Astrocyte (in vitro differentiated cells and primary cell): Measurements from ENCODE around the gene EGLN2. TPM values are rescaled to one million over a fixed set of nuclear protein-coding genes. Genes with fewer than 3 reads are reported as not detected.
"Not testable (repeated sequence)": the region's sequence is repeated elsewhere in the genome, so short reads cannot be mapped to it uniquely, and the experiment has no call there.

Source experiments
- DNase-seq: peaks from one replicate; pipeline ENCODE4 v3.0.0-alpha.2; 2010; ENCODE audit warnings: low read depth
- FAIRE-seq: peaks from 2 replicates; lab custom pipeline; 2011; peaks lifted over from hg19 to GRCh38; lab: Jason Lieb, UNC
- H2AFZ ChIP-seq: 2 replicates; pipeline ENCODE4 v1.6.0; 2012; ENCODE audit warnings: low read depth, low read length, inconsistent platforms
- H3K27ac ChIP-seq: 2 replicates; pipeline ENCODE4 v1.5.1; 2011; ENCODE audit warnings: low read depth, low read length, inconsistent platforms
- H3K27me3 ChIP-seq: 2 replicates; pipeline ENCODE4 v1.6.0; 2011; ENCODE audit warnings: low read length, inconsistent platforms; ENCODE audit not compliant: insufficient read depth
- H3K36me3 ChIP-seq: 2 replicates; pipeline ENCODE4 v1.5.1; 2011; ENCODE audit warnings: low read length, inconsistent platforms; ENCODE audit not compliant: insufficient read depth
- H3K4me1 ChIP-seq: 2 replicates; pipeline ENCODE4 v1.5.1; 2011; ENCODE audit warnings: low read length, inconsistent platforms; ENCODE audit not compliant: insufficient read depth
- H3K4me2 ChIP-seq: 2 replicates; pipeline ENCODE4 v1.6.0; 2012; ENCODE audit warnings: low read length, inconsistent platforms
- H3K4me3 ChIP-seq: 2 replicates; pipeline ENCODE4 v1.5.1; 2011; ENCODE audit warnings: low read depth, mild to moderate bottlenecking, low read length, inconsistent platforms; ENCODE audit not compliant: insufficient read depth
- H3K79me2 ChIP-seq: 2 replicates; pipeline ENCODE4 v1.6.0; 2012; ENCODE audit warnings: mild to moderate bottlenecking, low read length, inconsistent platforms; ENCODE audit not compliant: insufficient read depth
- H3K9ac ChIP-seq: 2 replicates; pipeline ENCODE4 v1.6.0; 2012; ENCODE audit warnings: mild to moderate bottlenecking, low read length, inconsistent platforms
- H3K9me3 ChIP-seq: 2 replicates; pipeline ENCODE4 v1.5.1; 2012; ENCODE audit warnings: low read depth, mild to moderate bottlenecking, low read length, inconsistent platforms; ENCODE audit not compliant: insufficient read depth
- H4K20me1 ChIP-seq: 2 replicates; pipeline ENCODE4 v1.6.0; 2012; ENCODE audit warnings: low read length, inconsistent platforms; ENCODE audit not compliant: insufficient read depth
- H3K27ac Mint-ChIP-seq: one replicate; pipeline ENCODE4 v1.8.0; 2021; ENCODE audit warnings: mild to moderate bottlenecking, mixed read lengths; ENCODE audit not compliant: unreplicated experiment
- H3K27me3 Mint-ChIP-seq: one replicate; pipeline ENCODE4 v1.8.0; 2021; ENCODE audit warnings: low read depth, mixed read lengths; ENCODE audit not compliant: unreplicated experiment
- H3K36me3 Mint-ChIP-seq: one replicate; pipeline ENCODE4 v1.8.0; 2021; ENCODE audit warnings: low read depth, mixed read lengths; ENCODE audit not compliant: unreplicated experiment
- H3K4me1 Mint-ChIP-seq: one replicate; pipeline ENCODE4 v1.8.0; 2021; ENCODE audit warnings: low read depth, mixed read lengths; ENCODE audit not compliant: unreplicated experiment
- H3K4me3 Mint-ChIP-seq: one replicate; pipeline ENCODE4 v1.8.0; 2021; ENCODE audit warnings: mild to moderate bottlenecking, moderate library complexity, mixed read lengths; ENCODE audit not compliant: unreplicated experiment
- H3K9me3 Mint-ChIP-seq: one replicate; pipeline ENCODE4 v1.8.0; 2021; ENCODE audit warnings: mild to moderate bottlenecking, mixed read lengths; ENCODE audit not compliant: unreplicated experiment
- EZH2 ChIP-seq: IDR thresholded peaks from 2 replicates; pipeline ENCODE4 v1.6.1; 2012; ENCODE audit warnings: mild to moderate bottlenecking, low read length, inconsistent platforms; ENCODE audit not compliant: insufficient read depth
- total RNA-seq: library from RNA; stranded (reverse); gene quantifications from 2 replicates; pipeline ENCODE4 v1.2.1, GENCODE V29; 2021
- TF ChIP-seq, protein P1 (sequence below): IDR thresholded peaks from 2 replicates; pipeline ENCODE4 v1.5.1; 2011; ENCODE audit warnings: low read depth, mild to moderate bottlenecking, inconsistent platforms, low read length, moderate library complexity; ENCODE audit not compliant: insufficient read depth

The EGLN2 gene
- total RNA-seq, 1 donor from 2014 or later: 84.6 TPM

DNA sequence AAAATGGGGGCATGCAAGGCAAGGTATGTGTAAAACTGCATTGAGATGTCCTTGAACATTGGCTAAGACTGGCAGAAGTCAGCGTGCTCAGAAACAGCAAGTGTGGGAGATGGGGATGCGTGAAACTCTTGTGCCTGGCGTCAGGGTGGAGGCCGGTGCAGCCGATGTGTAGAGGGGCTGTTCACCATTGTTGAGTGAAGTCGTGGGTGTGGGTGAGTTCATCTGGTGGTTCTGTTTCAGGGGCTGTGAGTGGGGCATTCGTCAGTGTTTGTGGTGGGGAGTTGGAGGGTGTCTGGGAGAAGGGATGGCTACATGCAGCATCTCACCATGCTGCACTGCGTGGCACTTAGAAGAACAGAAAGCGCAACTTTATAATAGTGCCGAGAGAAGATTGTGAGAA lies 35.0 kb upstream of the EGLN2 start:
- no peak overlapping the region for H3K9ac ChIP-seq
- H4K20me1 ChIP-seq: peaks cover 61% of the 10 kb centered on the region
- H3K4me3 ChIP-seq: no peak overlapping the region
- H3K36me3 ChIP-seq: peaks cover 51% of the 10 kb centered on the region
- no peak overlapping the region for H3K4me2 ChIP-seq
- peaks cover 7% of the 10 kb centered on the region for H3K4me1 ChIP-seq
- no peaks in the 10 kb centered on the region for H3K9me3 ChIP-seq
- no peak for FAIRE-seq
- Mint-ChIP-seq H3K36me3 (peaks cover 30% of the 10 kb centered on the region), H3K4me3 (no peak overlapping the region), H3K9me3 (no peaks in the 10 kb centered on the region), H3K4me1 (peaks cover 6% of the 10 kb centered on the region), H3K27ac (no peak overlapping the region), H3K27me3 (no peaks in the 10 kb centered on the region)
- DNase-seq: no peak
- no peak overlapping the region for H3K27ac ChIP-seq
- no peak overlapping the region for H2AFZ ChIP-seq
- no peak for TF ChIP-seq EZH2
- TF ChIP-seq, protein P1, sequence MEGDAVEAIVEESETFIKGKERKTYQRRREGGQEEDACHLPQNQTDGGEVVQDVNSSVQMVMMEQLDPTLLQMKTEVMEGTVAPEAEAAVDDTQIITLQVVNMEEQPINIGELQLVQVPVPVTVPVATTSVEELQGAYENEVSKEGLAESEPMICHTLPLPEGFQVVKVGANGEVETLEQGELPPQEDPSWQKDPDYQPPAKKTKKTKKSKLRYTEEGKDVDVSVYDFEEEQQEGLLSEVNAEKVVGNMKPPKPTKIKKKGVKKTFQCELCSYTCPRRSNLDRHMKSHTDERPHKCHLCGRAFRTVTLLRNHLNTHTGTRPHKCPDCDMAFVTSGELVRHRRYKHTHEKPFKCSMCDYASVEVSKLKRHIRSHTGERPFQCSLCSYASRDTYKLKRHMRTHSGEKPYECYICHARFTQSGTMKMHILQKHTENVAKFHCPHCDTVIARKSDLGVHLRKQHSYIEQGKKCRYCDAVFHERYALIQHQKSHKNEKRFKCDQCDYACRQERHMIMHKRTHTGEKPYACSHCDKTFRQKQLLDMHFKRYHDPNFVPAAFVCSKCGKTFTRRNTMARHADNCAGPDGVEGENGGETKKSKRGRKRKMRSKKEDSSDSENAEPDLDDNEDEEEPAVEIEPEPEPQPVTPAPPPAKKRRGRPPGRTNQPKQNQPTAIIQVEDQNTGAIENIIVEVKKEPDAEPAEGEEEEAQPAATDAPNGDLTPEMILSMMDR: no peak
- H3K79me2 ChIP-seq: peaks cover 36% of the 10 kb centered on the region
- H3K27me3 ChIP-seq: no peaks in the 10 kb centered on the region

DNA sequence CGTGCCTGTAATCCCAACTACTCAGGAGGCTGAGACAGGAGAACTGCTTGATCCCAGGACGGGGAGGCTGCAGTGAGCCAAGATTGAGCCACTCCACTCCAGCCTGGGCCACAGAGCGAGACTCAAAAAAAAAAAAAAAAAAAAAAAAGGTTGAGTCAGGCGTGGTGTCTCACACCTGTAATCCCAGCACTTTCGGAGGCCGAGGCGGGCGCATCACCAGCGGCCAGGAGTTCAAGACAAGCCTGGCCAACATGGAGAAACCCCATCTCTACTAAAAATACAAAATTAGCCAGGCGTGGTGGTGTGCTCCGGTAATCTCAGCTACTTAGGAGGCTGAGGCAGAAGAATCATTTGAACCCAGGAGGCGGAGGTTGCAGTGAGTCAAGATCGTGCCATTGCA lies 32.6 kb upstream of the EGLN2 start:
- not testable (repeated sequence) for H3K4me3 Mint-ChIP-seq, H3K9me3 ChIP-seq, H2AFZ ChIP-seq, H3K27me3 ChIP-seq, H3K9ac ChIP-seq, H3K4me1 ChIP-seq, H3K27me3 Mint-ChIP-seq, DNase-seq, FAIRE-seq, H3K27ac Mint-ChIP-seq, H3K4me1 Mint-ChIP-seq, H3K9me3 Mint-ChIP-seq, H3K4me2 ChIP-seq, H3K4me3 ChIP-seq, H3K27ac ChIP-seq
- H4K20me1 ChIP-seq: peaks cover 42% of the 10 kb centered on the region
- peaks cover 32% of the 10 kb centered on the region for H3K36me3 ChIP-seq
- H3K79me2 ChIP-seq: peaks cover 16% of the 10 kb centered on the region
- H3K36me3 Mint-ChIP-seq: peaks cover 36% of the 10 kb centered on the region

DNA sequence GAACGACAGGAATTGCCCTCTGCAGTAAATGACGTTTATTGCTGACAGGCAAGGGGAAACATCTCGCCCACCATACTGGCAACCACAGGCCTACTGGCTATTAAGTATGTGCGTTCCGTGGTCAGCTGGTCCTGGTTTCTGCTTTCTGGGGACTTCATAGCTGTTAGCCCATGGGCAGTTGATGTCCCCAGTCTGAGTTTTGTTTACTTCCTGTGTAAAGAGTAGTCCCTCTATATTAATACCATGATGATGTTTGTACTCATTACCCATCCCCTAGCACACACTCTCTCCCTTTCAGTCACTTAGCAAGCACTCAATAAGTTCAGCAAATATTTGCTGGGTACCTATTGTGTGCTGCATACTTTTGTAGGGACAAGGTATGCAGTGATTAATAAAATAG lies 30.1 kb upstream of the EGLN2 start:
- peaks cover 3% of the 10 kb centered on the region for H3K9me3 Mint-ChIP-seq
- FAIRE-seq: no peak

DNA sequence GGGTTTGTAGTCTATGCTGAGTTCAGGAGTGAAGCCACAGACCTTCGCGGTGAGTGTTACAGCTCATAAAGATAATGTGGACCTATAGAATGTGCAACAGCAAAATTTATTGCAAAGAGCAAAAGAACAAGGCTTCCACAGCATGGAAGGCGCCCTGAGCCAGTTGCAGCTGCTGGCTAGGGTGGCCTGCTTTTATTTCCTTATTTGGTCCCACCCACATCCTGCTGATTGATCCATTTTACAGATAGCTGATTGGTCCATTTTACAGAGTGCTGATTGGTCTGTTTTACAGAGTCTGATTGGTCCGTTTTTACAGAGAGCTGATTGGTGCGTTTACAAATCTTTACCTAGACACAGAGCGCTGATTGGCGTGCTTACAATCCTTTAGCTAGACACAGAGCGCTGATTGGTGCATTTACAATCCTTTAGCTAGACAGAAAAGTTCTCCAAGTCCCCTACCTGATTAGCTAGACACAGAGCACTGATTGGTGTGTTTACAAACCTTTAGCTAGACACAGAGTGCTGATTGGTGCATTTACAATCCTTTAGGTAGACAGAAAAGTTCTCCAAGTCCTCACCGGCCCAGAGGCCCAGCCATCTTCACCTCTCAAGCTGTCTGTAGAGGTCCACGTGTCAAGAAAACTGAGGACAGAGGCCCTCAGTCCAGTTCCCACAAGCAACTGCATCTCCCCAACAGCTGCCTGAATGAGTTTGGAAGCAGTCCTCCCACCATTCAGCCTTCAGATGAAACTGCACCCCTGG lies 27.7 kb upstream of the EGLN2 start:
- FAIRE-seq: not testable (repeated sequence)

More for the DNA sequence above, 30.1 kb upstream of the EGLN2 start:
- Histone ChIP-seq H3K9me3 (no peaks in the 10 kb centered on the region), H3K36me3 (peaks cover 13% of the 10 kb centered on the region), H3K27ac (no peak overlapping the region), H4K20me1 (peaks cover 17% of the 10 kb centered on the region), H2AFZ (no peak overlapping the region), H3K4me3 (no peak overlapping the region), H3K4me1 (no peaks in the 10 kb centered on the region), H3K4me2 (no peak overlapping the region), H3K79me2 (no peaks in the 10 kb centered on the region), H3K27me3 (no peaks in the 10 kb centered on the region), H3K9ac (no peak overlapping the region)
- H3K36me3 Mint-ChIP-seq: peaks cover 29% of the 10 kb centered on the region
- no peaks in the 10 kb centered on the region for H3K27me3 Mint-ChIP-seq
- H3K27ac Mint-ChIP-seq: no peak overlapping the region
- H3K4me1 Mint-ChIP-seq: peaks cover 6% of the 10 kb centered on the region
- H3K4me3 Mint-ChIP-seq: no peak overlapping the region
- TF ChIP-seq EZH2: no peak
- TF ChIP-seq, protein P1: no peak
- DNase-seq: no peak

More for the DNA sequence above, 27.7 kb upstream of the EGLN2 start:
- not testable (repeated sequence) for H3K9me3 Mint-ChIP-seq, H3K36me3 ChIP-seq, H3K27me3 Mint-ChIP-seq, H3K4me2 ChIP-seq, H3K9ac ChIP-seq, H3K79me2 ChIP-seq, H3K4me1 ChIP-seq, H3K4me3 ChIP-seq, H2AFZ ChIP-seq, DNase-seq, H3K27me3 ChIP-seq, H3K27ac Mint-ChIP-seq, H4K20me1 ChIP-seq, H3K4me3 Mint-ChIP-seq, H3K9me3 ChIP-seq, H3K27ac ChIP-seq
- H3K36me3 Mint-ChIP-seq: peaks cover 17% of the 10 kb centered on the region
- peaks cover 10% of the 10 kb centered on the region for H3K4me1 Mint-ChIP-seq
